H9 (cell line): Measurements from ENCODE around the gene TCP11L1. TPM values are rescaled to one million over a fixed set of nuclear protein-coding genes. Genes with fewer than 3 reads are reported as not detected.

Experiments
- DNase-seq: peaks from one replicate; pipeline ENCODE4 v3.0.0-alpha.2; 2017
- H2AFZ ChIP-seq: one replicate; pipeline ENCODE4 v1.6.1; 2013; ENCODE audit warnings: mild to moderate bottlenecking, low read length, control low read depth, moderate library complexity
- H2AK5ac ChIP-seq: 2 replicates; pipeline ENCODE4 v1.6.1; 2013; ENCODE audit warnings: low read length, control low read depth, mixed read lengths; ENCODE audit not compliant: insufficient read length
- H2BK120ac ChIP-seq: one replicate; pipeline ENCODE4 v1.6.1; 2013; ENCODE audit warnings: low read depth, mild to moderate bottlenecking, low read length, control low read depth, inconsistent platforms; ENCODE audit not compliant: poor library complexity, severe bottlenecking
- H2BK12ac ChIP-seq: 2 replicates; pipeline ENCODE4 v1.6.1; 2013; ENCODE audit warnings: low read length, control low read depth, mixed read lengths, low read depth; ENCODE audit not compliant: insufficient read length
- H2BK15ac ChIP-seq: 2 replicates; pipeline ENCODE4 v1.6.1; 2013; ENCODE audit warnings: low read depth, low read length, control low read depth
- H2BK20ac ChIP-seq: one replicate; pipeline ENCODE4 v1.6.1; 2013; ENCODE audit warnings: low read depth, mild to moderate bottlenecking, low read length, control low read depth, inconsistent platforms; ENCODE audit not compliant: poor library complexity, severe bottlenecking
- H2BK5ac ChIP-seq: 2 replicates; pipeline ENCODE4 v1.6.1; 2013; ENCODE audit warnings: low read length, control low read depth, mixed read lengths; ENCODE audit not compliant: insufficient read length
- H3K14ac ChIP-seq: 2 replicates; pipeline ENCODE4 v1.6.1; 2013; ENCODE audit warnings: low read length, control low read depth; ENCODE audit not compliant: insufficient read depth
- H3K18ac ChIP-seq: 2 replicates; pipeline ENCODE4 v1.6.1; 2013; ENCODE audit warnings: low read depth, mild to moderate bottlenecking, mixed read lengths, low read length, control low read depth; ENCODE audit not compliant: insufficient read length
- H3K23ac ChIP-seq: 2 replicates; pipeline ENCODE4 v1.6.1; 2013; ENCODE audit warnings: low read length, control low read depth, mixed read lengths, low read depth; ENCODE audit not compliant: insufficient read length
- H3K23me2 ChIP-seq: 2 replicates; pipeline ENCODE4 v1.6.1; 2013; ENCODE audit warnings: low read depth, mild to moderate bottlenecking, mixed read lengths, low read length, control low read depth; ENCODE audit not compliant: insufficient read length, poor library complexity, severe bottlenecking
- H3K27ac ChIP-seq: 2 replicates; pipeline ENCODE4 v1.5.1; 2013; ENCODE audit warnings: low read length, control low read depth, mixed read lengths, low read depth; ENCODE audit not compliant: insufficient read length
- H3K27me3 ChIP-seq: 2 replicates; pipeline ENCODE4 v1.6.1; 2013; ENCODE audit warnings: low read length, control low read depth, inconsistent platforms; ENCODE audit not compliant: insufficient read depth
- H3K4ac ChIP-seq: 2 replicates; pipeline ENCODE4 v1.6.1; 2013; ENCODE audit warnings: low read depth, mild to moderate bottlenecking, control low read depth, inconsistent platforms, low read length, moderate library complexity
- H3K4me1 ChIP-seq: 2 replicates; pipeline ENCODE4 v1.6.1; 2013; ENCODE audit warnings: low read length, control low read depth, inconsistent platforms; ENCODE audit not compliant: insufficient read depth
- H3K4me2 ChIP-seq: 2 replicates; pipeline ENCODE4 v1.6.1; 2013; ENCODE audit warnings: low read length, control low read depth, mixed read lengths; ENCODE audit not compliant: insufficient read length, insufficient read depth
- H3K56ac ChIP-seq: 2 replicates; pipeline ENCODE4 v1.6.1; 2013; ENCODE audit warnings: low read depth, mild to moderate bottlenecking, mixed read lengths, low read length, control low read depth; ENCODE audit not compliant: insufficient read length
- H3K79me1 ChIP-seq: 2 replicates; pipeline ENCODE4 v1.6.1; 2013; ENCODE audit warnings: low read depth, mild to moderate bottlenecking, moderate library complexity, low read length, control low read depth, inconsistent platforms; ENCODE audit not compliant: insufficient read depth, poor library complexity, severe bottlenecking
- H3K79me2 ChIP-seq: 2 replicates; pipeline ENCODE4 v1.6.1; 2013; ENCODE audit warnings: low read length, control low read depth, inconsistent platforms; ENCODE audit not compliant: insufficient read depth
- H3K9ac ChIP-seq: 2 replicates; pipeline ENCODE4 v1.6.1; 2013; ENCODE audit warnings: low read length, control low read depth, mixed read lengths; ENCODE audit not compliant: insufficient read length; ENCODE audit errors: extremely low read depth
- H3K9me3 ChIP-seq: one replicate; pipeline ENCODE4 v1.6.1; 2013; ENCODE audit warnings: low read depth, low read length, inconsistent platforms; ENCODE audit not compliant: control insufficient read depth
- H3T11ph ChIP-seq: one replicate; pipeline ENCODE4 v1.6.1; 2013; ENCODE audit warnings: mild to moderate bottlenecking, low read length, control low read depth, inconsistent platforms
- H4K20me1 ChIP-seq: one replicate; pipeline ENCODE4 v1.6.1; 2013; ENCODE audit not compliant: control insufficient read depth, insufficient read length, insufficient read depth
- H4K5ac ChIP-seq: 2 replicates; pipeline ENCODE4 v1.6.1; 2013; ENCODE audit warnings: low read depth, mild to moderate bottlenecking, mixed read lengths, low read length, control low read depth; ENCODE audit not compliant: insufficient read length
- H4K8ac ChIP-seq: replicated peaks from 2 replicates; pipeline ENCODE4 v1.6.1; 2013; ENCODE audit warnings: low read length, control low read depth, mixed read lengths, low read depth; ENCODE audit not compliant: insufficient read length
- H4K91ac ChIP-seq: 2 replicates; pipeline ENCODE4 v1.6.1; 2013; ENCODE audit warnings: low read depth, mild to moderate bottlenecking, moderate library complexity, mixed read lengths, low read length, control low read depth; ENCODE audit not compliant: insufficient read length
- H3K27ac Mint-ChIP-seq, 3 experiments: 2 replicates in 2 of 3; 3 replicates in 1 of 3; pipeline ENCODE4 v1.8.0; 2020 to 2021; ENCODE audit warnings: mixed read lengths in 3 of 3, mild to moderate bottlenecking in 1 of 3, moderate library complexity in 1 of 3
- H3K27me3 Mint-ChIP-seq: 2 replicates; pipeline ENCODE4 v1.8.0; 2021; ENCODE audit warnings: low read depth, mild to moderate bottlenecking, moderate library complexity, mixed read lengths
- H3K36me3 Mint-ChIP-seq, 3 experiments: 2 replicates in 2 of 3; 3 replicates in 1 of 3; pipeline ENCODE4 v1.8.0; 2020 to 2021; ENCODE audit warnings: low read depth in 3 of 3, mixed read lengths in 3 of 3; ENCODE audit not compliant: insufficient read depth in 1 of 3
- H3K4me1 Mint-ChIP-seq, 2 experiments: 2 replicates each; pipeline ENCODE4 v1.8.0; 2020; ENCODE audit warnings: mixed read lengths in 2 of 2
- H3K4me3 Mint-ChIP-seq, 2 experiments: 2 replicates in 1 of 2; 3 replicates in 1 of 2; pipeline ENCODE4 v1.8.0; 2020 to 2021; ENCODE audit warnings: mild to moderate bottlenecking in 2 of 2, mixed read lengths in 2 of 2, moderate library complexity in 1 of 2
- H3K9me3 Mint-ChIP-seq, 2 experiments: 2 replicates in 1 of 2; 3 replicates in 1 of 2; pipeline ENCODE4 v1.8.0; 2020; ENCODE audit warnings: mild to moderate bottlenecking in 2 of 2, mixed read lengths in 2 of 2, moderate library complexity in 1 of 2
- WGBS: extraction: QIAGEN DNeasy Blood & Tissue Kit; methylation state at CpG from one replicate; pipeline ENCODE4 v1.1.7; 2013; ENCODE audit warnings: missing lambda C conversion rate, low lambda C conversion rate, mixed read lengths; ENCODE audit not compliant: insufficient read length; ENCODE audit errors: extremely low coverage; 5-methylcytosine and 5-hydroxymethylcytosine counted together
- total RNA-seq: library from RNA; stranded (reverse); gene quantifications from 2 replicates; pipeline ENCODE4 v1.2.1, GENCODE V29; 2021
- TF ChIP-seq, protein P1 (sequence below): fragments of 200-600 bp; sonication (generic); conservative IDR thresholded peaks from 3 replicates; pipeline ENCODE4 v1.8.0; 2021; ENCODE audit warnings: antibody characterized with exemption, mild to moderate bottlenecking

Gene TCP11L1
- total RNA-seq, 1 experiment from 2014 or later, result 20.3 TPM

DNA sequence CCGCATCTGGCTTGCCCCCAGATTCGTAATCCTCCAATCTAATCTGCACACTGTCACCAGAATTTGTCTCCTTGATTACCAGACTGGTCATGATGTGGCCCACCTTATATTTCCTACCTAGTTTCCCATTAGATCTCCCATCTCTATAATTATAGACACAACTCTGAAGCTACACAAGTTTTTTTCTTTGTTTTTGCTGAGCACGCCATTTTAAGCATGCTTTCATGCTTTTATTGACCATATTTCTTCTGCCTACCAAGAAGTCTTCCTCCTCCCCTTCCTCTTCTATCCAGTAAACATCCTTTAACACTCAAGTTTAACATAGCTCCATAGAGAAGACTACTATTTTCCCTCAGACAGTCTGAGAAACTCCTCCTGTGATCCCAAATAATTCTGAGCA lies 47.9 kb upstream of the TCP11L1 start:
- H3K18ac ChIP-seq, result no peak overlapping the region
- no peaks in the 10 kb centered on the region for H3K79me2 ChIP-seq
- no peak overlapping the region for H2AFZ ChIP-seq
- no peaks in the 10 kb centered on the region for H3K9me3 ChIP-seq
- Mint-ChIP-seq H3K4me3 (no peak overlapping the region), H3K4me1 (peaks cover 0 to 5% of the 10 kb centered on the region in 2 experiments; a peak in 2 of 4 replicates), H3K36me3 (peaks cover 0 to 3% (median 0%) of the 10 kb centered on the region in 3 experiments; a peak in 3 of 7 replicates), H3K9me3 (peaks cover 7 to 20% of the 10 kb centered on the region in 2 experiments), H3K27ac (no peak overlapping the region), H3K27me3 (peaks cover 2% of the 10 kb centered on the region; the same call in 1 of the 2 replicates)
- no peaks in the 10 kb centered on the region for H3K79me1 ChIP-seq
- no peak overlapping the region for H2BK5ac ChIP-seq
- H3K14ac ChIP-seq, result no peak overlapping the region
- H2AK5ac ChIP-seq, result no peak overlapping the region
- no peak overlapping the region for H3K4me2 ChIP-seq
- no peaks in the 10 kb centered on the region for H3K4me1 ChIP-seq
- no peak overlapping the region for H4K5ac ChIP-seq
- H2BK120ac ChIP-seq, result no peak overlapping the region
- H3T11ph ChIP-seq, result no peak overlapping the region
- WGBS, result no CpG with 5 or more reads among the region's 3 CpGs
- H4K91ac ChIP-seq, result no peak overlapping the region
- no peak overlapping the region for H3K23ac ChIP-seq
- H3K4ac ChIP-seq, result no peak overlapping the region
- H2BK12ac ChIP-seq, result no peak overlapping the region
- no peaks in the 10 kb centered on the region for H3K23me2 ChIP-seq
- H3K27ac ChIP-seq, result no peak overlapping the region
- no peak overlapping the region for H4K8ac ChIP-seq
- no peaks in the 10 kb centered on the region for H4K20me1 ChIP-seq
- TF ChIP-seq, protein P1, sequence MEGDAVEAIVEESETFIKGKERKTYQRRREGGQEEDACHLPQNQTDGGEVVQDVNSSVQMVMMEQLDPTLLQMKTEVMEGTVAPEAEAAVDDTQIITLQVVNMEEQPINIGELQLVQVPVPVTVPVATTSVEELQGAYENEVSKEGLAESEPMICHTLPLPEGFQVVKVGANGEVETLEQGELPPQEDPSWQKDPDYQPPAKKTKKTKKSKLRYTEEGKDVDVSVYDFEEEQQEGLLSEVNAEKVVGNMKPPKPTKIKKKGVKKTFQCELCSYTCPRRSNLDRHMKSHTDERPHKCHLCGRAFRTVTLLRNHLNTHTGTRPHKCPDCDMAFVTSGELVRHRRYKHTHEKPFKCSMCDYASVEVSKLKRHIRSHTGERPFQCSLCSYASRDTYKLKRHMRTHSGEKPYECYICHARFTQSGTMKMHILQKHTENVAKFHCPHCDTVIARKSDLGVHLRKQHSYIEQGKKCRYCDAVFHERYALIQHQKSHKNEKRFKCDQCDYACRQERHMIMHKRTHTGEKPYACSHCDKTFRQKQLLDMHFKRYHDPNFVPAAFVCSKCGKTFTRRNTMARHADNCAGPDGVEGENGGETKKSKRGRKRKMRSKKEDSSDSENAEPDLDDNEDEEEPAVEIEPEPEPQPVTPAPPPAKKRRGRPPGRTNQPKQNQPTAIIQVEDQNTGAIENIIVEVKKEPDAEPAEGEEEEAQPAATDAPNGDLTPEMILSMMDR, result no peak
- H2BK20ac ChIP-seq, result no peak overlapping the region
- no peak overlapping the region for H3K9ac ChIP-seq
- no peak for DNase-seq
- no peak overlapping the region for H2BK15ac ChIP-seq
- no peaks in the 10 kb centered on the region for H3K27me3 ChIP-seq
- H3K56ac ChIP-seq, result no peak overlapping the region
